ENCODE results near the gene TBC1D2B.

Gene TBC1D2B

DNA sequence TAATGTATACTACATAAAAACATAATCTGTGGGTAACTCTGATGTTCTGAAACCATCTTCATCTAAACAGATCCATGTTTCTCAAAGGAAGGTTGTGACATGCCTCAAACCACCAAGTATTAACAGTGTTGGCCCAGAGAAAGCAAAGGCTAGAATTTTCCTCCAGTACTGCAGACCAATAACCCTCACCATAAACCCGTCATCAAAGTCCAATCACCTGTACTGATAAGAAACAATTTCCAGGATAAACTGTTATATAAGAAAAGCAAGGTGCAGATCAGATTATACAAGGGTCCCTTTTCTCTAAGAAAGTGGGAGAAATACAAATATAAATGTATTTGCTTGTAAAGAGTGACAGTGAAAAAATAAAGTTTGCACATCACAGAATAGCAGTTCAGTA, 32.3 kb downstream of the TBC1D2B start:
- TF ChIP-seq ZXDB (tag by site-specific recombination; IDR thresholded peaks at IDR 0.05): no peak
- TF ChIP-seq, protein P1, sequence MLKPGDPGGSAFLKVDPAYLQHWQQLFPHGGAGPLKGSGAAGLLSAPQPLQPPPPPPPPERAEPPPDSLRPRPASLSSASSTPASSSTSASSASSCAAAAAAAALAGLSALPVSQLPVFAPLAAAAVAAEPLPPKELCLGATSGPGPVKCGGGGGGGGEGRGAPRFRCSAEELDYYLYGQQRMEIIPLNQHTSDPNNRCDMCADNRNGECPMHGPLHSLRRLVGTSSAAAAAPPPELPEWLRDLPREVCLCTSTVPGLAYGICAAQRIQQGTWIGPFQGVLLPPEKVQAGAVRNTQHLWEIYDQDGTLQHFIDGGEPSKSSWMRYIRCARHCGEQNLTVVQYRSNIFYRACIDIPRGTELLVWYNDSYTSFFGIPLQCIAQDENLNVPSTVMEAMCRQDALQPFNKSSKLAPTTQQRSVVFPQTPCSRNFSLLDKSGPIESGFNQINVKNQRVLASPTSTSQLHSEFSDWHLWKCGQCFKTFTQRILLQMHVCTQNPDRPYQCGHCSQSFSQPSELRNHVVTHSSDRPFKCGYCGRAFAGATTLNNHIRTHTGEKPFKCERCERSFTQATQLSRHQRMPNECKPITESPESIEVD (tag by site-specific recombination; IDR thresholded peaks at IDR 0.05): peak; percentile 58
- H3K4me3 ChIP-seq (ENCODE audit: low read depth, low read length): no peak overlapping the region
- H3K36me3 ChIP-seq (ENCODE audit: control insufficient read depth in 2 of 2, insufficient read depth in 1 of 2, low read length in 2 of 2): peaks cover 8 to 47% of the 10 kb centered on the region in 2 experiments; a peak in 2 of 3 replicates
- H3K4me1 ChIP-seq (ENCODE audit: control insufficient read depth, insufficient read depth, low read length): peaks cover 10% of the 10 kb centered on the region
- POLR2A ChIA-PET: no interaction called here
- H3K27ac ChIP-seq (ENCODE audit: extremely low read depth, low read depth, low read length): no peak overlapping the region
- no peaks in the 10 kb centered on the region for H3K9me3 ChIP-seq (ENCODE audit: control insufficient read depth, insufficient read depth, low read depth, low read length)
- CTCF ChIA-PET: interaction anchor here (1.2 kb wide), 1 partner anchor 79 kb away, joined by 3 read pairs; no protein-coding TSS in a partner anchor

DNA sequence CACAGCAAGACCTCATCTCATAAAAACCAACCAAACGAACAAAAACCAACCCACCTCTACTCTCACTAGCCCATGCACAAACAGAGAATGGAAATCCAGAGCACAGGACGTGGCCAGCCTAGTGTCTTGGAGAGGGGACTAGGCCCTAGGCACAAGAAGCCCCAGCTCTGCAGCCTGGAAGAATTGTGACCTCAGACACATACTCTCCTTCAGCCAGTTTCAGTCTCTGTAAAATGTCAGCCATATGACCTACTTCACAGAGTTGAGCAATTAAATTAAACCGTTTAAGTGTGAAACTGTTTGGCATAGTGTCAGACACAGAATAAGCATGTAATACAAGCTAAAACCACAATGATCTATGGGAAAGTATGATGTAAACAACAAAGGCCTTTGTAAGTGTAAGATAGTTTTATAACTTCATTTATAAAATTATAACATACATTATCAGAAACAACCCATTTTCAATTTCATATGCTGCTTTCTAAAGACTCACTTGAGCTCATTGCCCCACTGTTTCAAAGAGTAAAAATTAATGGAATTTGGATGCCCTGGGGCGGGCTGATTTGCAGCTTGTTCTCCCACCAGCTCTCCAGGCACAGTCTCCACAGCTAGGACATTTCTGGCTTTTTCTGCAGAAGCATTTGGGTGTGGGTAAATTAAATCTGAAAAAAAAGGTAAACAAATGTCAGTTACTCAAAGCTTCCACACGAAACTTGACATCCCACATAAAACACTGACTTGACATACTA, 32.9 kb downstream of the TBC1D2B start:
- H3K9me3 ChIP-seq (ENCODE audit: control insufficient read depth, insufficient read depth, low read depth, low read length): no peaks in the 10 kb centered on the region
- peaks cover 8 to 50% of the 10 kb centered on the region in 2 experiments; a peak in 2 of 3 replicates for H3K36me3 ChIP-seq (ENCODE audit: control insufficient read depth in 2 of 2, insufficient read depth in 1 of 2, low read length in 2 of 2)
- H3K4me1 ChIP-seq (ENCODE audit: control insufficient read depth, insufficient read depth, low read length): peaks cover 10% of the 10 kb centered on the region
- no peak overlapping the region for H3K27ac ChIP-seq (ENCODE audit: extremely low read depth, low read depth, low read length)
- POLR2A ChIA-PET: no interaction called here
- H3K4me3 ChIP-seq (ENCODE audit: low read depth, low read length): no peak overlapping the region
- CTCF ChIA-PET: interaction anchor here (1.2 kb wide), 1 partner anchor 78 kb away, joined by 3 read pairs; no protein-coding TSS in a partner anchor
- TF ChIP-seq ZNF223 (tag by site-specific recombination; IDR thresholded peaks at IDR 0.05) (no peak), HOXD13 (CRISPR knock-in tag; IDR thresholded peaks at IDR 0.05; ENCODE audit: borderline replicate concordance) (no peak), ZBTB17 (tag by site-specific recombination; IDR thresholded peaks at IDR 0.05) (peak; percentile 39; the same call in 1 of the 2 replicates), ZBTB20 (tag by site-specific recombination; IDR thresholded peaks at IDR 0.05) (no peak; the same call in 1 of the 2 replicates), GFI1B (tag by site-specific recombination; IDR thresholded peaks at IDR 0.05) (no peak), ZNF394 (tag by site-specific recombination; IDR thresholded peaks at IDR 0.05; ENCODE audit: borderline replicate concordance) (no peak), BCL11A (tag by site-specific recombination; IDR thresholded peaks at IDR 0.05; ENCODE audit: low read depth) (peak; percentile 30; the same call in 1 of the 2 replicates), SP7 (tag by site-specific recombination; IDR thresholded peaks at IDR 0.05) (peak; percentile 50), ZBTB21 (tag by site-specific recombination; IDR thresholded peaks at IDR 0.05) (0 out of 2 replicates have a peak, but pooled peaks have one; percentile 43), ZNF664 (tag by site-specific recombination; IDR thresholded peaks at IDR 0.05) (peak; percentile 90), OVOL3 (tag by site-specific recombination; IDR thresholded peaks at IDR 0.05) (no peak), ZEB2 (tag by site-specific recombination; IDR thresholded peaks at IDR 0.05) (peak; percentile 46; the same call in 1 of the 2 replicates), ZNF626 (tag by site-specific recombination; IDR thresholded peaks at IDR 0.05) (no peak), ZNF24 (tag by site-specific recombination; IDR thresholded peaks at IDR 0.05) (0 out of 2 replicates have a peak, but pooled peaks have one; percentile 45), EGR2 (tag by site-specific recombination; IDR thresholded peaks at IDR 0.05; ENCODE audit: low read depth) (no peak), ZNF157 (tag by site-specific recombination; IDR thresholded peaks at IDR 0.05) (no peak), ZNF560 (tag by site-specific recombination; IDR thresholded peaks at IDR 0.05; ENCODE audit: borderline replicate concordance) (no peak), FEZF1 (tag by site-specific recombination; IDR thresholded peaks at IDR 0.05) (peak; percentile 86), ZNF660 (tag by site-specific recombination; IDR thresholded peaks at IDR 0.05) (peak; percentile 41; the same call in 1 of the 2 replicates), ZIC2 (tag by site-specific recombination; IDR thresholded peaks at IDR 0.05) (no peak)
- TF ChIP-seq, protein P2, sequence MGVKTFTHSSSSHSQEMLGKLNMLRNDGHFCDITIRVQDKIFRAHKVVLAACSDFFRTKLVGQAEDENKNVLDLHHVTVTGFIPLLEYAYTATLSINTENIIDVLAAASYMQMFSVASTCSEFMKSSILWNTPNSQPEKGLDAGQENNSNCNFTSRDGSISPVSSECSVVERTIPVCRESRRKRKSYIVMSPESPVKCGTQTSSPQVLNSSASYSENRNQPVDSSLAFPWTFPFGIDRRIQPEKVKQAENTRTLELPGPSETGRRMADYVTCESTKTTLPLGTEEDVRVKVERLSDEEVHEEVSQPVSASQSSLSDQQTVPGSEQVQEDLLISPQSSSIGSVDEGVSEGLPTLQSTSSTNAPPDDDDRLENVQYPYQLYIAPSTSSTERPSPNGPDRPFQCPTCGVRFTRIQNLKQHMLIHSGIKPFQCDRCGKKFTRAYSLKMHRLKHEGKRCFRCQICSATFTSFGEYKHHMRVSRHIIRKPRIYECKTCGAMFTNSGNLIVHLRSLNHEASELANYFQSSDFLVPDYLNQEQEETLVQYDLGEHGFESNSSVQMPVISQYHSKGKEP (tag by site-specific recombination; IDR thresholded peaks at IDR 0.05): 0 out of 2 replicates have a peak, but pooled peaks have one; percentile 31
- TF ChIP-seq, protein P3, sequence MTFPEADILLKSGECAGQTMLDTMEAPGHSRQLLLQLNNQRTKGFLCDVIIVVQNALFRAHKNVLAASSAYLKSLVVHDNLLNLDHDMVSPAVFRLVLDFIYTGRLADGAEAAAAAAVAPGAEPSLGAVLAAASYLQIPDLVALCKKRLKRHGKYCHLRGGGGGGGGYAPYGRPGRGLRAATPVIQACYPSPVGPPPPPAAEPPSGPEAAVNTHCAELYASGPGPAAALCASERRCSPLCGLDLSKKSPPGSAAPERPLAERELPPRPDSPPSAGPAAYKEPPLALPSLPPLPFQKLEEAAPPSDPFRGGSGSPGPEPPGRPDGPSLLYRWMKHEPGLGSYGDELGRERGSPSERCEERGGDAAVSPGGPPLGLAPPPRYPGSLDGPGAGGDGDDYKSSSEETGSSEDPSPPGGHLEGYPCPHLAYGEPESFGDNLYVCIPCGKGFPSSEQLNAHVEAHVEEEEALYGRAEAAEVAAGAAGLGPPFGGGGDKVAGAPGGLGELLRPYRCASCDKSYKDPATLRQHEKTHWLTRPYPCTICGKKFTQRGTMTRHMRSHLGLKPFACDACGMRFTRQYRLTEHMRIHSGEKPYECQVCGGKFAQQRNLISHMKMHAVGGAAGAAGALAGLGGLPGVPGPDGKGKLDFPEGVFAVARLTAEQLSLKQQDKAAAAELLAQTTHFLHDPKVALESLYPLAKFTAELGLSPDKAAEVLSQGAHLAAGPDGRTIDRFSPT (tag by site-specific recombination; IDR thresholded peaks at IDR 0.05): peak; percentile 32; the same call in 1 of the 2 replicates
- TF ChIP-seq, protein P1 (tag by site-specific recombination; IDR thresholded peaks at IDR 0.05): peak; percentile 52
- TF ChIP-seq, protein P4, sequence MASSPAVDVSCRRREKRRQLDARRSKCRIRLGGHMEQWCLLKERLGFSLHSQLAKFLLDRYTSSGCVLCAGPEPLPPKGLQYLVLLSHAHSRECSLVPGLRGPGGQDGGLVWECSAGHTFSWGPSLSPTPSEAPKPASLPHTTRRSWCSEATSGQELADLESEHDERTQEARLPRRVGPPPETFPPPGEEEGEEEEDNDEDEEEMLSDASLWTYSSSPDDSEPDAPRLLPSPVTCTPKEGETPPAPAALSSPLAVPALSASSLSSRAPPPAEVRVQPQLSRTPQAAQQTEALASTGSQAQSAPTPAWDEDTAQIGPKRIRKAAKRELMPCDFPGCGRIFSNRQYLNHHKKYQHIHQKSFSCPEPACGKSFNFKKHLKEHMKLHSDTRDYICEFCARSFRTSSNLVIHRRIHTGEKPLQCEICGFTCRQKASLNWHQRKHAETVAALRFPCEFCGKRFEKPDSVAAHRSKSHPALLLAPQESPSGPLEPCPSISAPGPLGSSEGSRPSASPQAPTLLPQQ (tag by site-specific recombination; IDR thresholded peaks at IDR 0.05): peak; percentile 32; the same call in 1 of the 2 replicates

All from HEK293 (cell line).